Progenitor cell of endocrine pancreas (in vitro differentiated cells): ENCODE results near the gene CDH13. TPM values are rescaled to one million over a fixed set of nuclear protein-coding genes. Genes with fewer than 3 reads are reported as not detected.

Experiments used
- DNase-seq: peaks from one replicate; pipeline ENCODE4 v3.0.0; 2021; ENCODE audit warnings: low spot score; ENCODE audit not compliant: unreplicated experiment
- H3K27ac Mint-ChIP-seq: 2 replicates; pipeline ENCODE4 v1.8.0; 2021; ENCODE audit warnings: mild to moderate bottlenecking, moderate library complexity, mixed read lengths
- H3K27me3 Mint-ChIP-seq: 2 replicates; pipeline ENCODE4 v1.8.0; 2021; ENCODE audit warnings: mixed read lengths
- H3K36me3 Mint-ChIP-seq: 2 replicates; pipeline ENCODE4 v1.8.0; 2022; ENCODE audit warnings: mixed read lengths; ENCODE audit not compliant: insufficient read depth
- H3K4me1 Mint-ChIP-seq: 2 replicates; pipeline ENCODE4 v1.8.0; 2021; ENCODE audit warnings: low read depth, mixed read lengths
- H3K4me3 Mint-ChIP-seq: 2 replicates; pipeline ENCODE4 v1.8.0; 2021; ENCODE audit warnings: low read depth, mild to moderate bottlenecking, moderate library complexity, mixed read lengths
- H3K9me3 Mint-ChIP-seq: 2 replicates; pipeline ENCODE4 v1.8.0; 2021; ENCODE audit warnings: low read depth, mixed read lengths
- CTCF ChIP-seq: fragments of 200-600 bp; sonication (generic); IDR thresholded peaks from one replicate; pipeline ENCODE4 v1.5.0; 2021; ENCODE audit warnings: antibody characterized with exemption, mild to moderate bottlenecking; ENCODE audit not compliant: unreplicated experiment
- total RNA-seq: library from RNA; stranded (reverse); gene quantifications from 2 replicates; pipeline ENCODE4 v1.2.1, GENCODE V29; 2021

Gene CDH13
- total RNA-seq, 1 donor from 2014 or later, result 0.38 TPM

- Mint-ChIP-seq H3K9me3 (no peaks in the 10 kb centered on the region), H3K4me1 (no peaks in the 10 kb centered on the region)
- no peak for TF ChIP-seq CTCF
These were observed 646.1 kb downstream of the CDH13 start for GRCh38 chr16:83272843-83273242.

GRCh38 chr16:83273504-83274173 is 646.9 kb downstream of the CDH13 start:
- TF ChIP-seq CTCF, result no peak
- H3K27me3 Mint-ChIP-seq, result peaks cover 3% of the 10 kb centered on the region
- H3K4me3 Mint-ChIP-seq, result no peak overlapping the region
- H3K9me3 Mint-ChIP-seq, result no peaks in the 10 kb centered on the region
- H3K27ac Mint-ChIP-seq, result peak overlapping the region; percentile 24
- no peak for DNase-seq
- H3K36me3 Mint-ChIP-seq, result no peaks in the 10 kb centered on the region
- H3K4me1 Mint-ChIP-seq, result no peaks in the 10 kb centered on the region

More at GRCh38 chr16:83272843-83273242, 646.1 kb downstream of the CDH13 start:
- no peaks in the 10 kb centered on the region for H3K36me3 Mint-ChIP-seq
- H3K27ac Mint-ChIP-seq, result no peak overlapping the region
- peaks cover 3% of the 10 kb centered on the region for H3K27me3 Mint-ChIP-seq
- DNase-seq, result no peak
- H3K4me3 Mint-ChIP-seq, result no peak overlapping the region

GRCh38 chr16:83279251-83279650 is 652.5 kb downstream of the CDH13 start:
- H3K4me3 Mint-ChIP-seq, result no peak overlapping the region
- no peak for TF ChIP-seq CTCF
- H3K27me3 Mint-ChIP-seq, result peaks cover 7% of the 10 kb centered on the region
- no peak overlapping the region for H3K27ac Mint-ChIP-seq
- H3K4me1 Mint-ChIP-seq, result no peaks in the 10 kb centered on the region
- H3K9me3 Mint-ChIP-seq, result no peaks in the 10 kb centered on the region
- no peaks in the 10 kb centered on the region for H3K36me3 Mint-ChIP-seq
- DNase-seq, result no peak

GRCh38 chr16:83285921-83286320 is 659.2 kb downstream of the CDH13 start:
- Mint-ChIP-seq H3K27me3 (peaks cover 20% of the 10 kb centered on the region), H3K4me1 (no peaks in the 10 kb centered on the region), H3K9me3 (no peaks in the 10 kb centered on the region), H3K4me3 (no peak overlapping the region), H3K27ac (no peak overlapping the region), H3K36me3 (no peaks in the 10 kb centered on the region)
- no peak for TF ChIP-seq CTCF
- no peak for DNase-seq

- Mint-ChIP-seq H3K27me3 (no peaks in the 10 kb centered on the region), H3K4me3 (no peak overlapping the region), H3K36me3 (no peaks in the 10 kb centered on the region), H3K4me1 (peaks cover 5% of the 10 kb centered on the region), H3K27ac (no peak overlapping the region), H3K9me3 (peaks cover 6% of the 10 kb centered on the region)
- TF ChIP-seq CTCF, result no peak
- DNase-seq, result no peak
These were observed 669.7 kb downstream of the CDH13 start for GRCh38 chr16:83296505-83296904.
